Smooth muscle cell (in vitro differentiated cells): Measurements from ENCODE around the gene ARID3A. TPM values are rescaled to one million over a fixed set of nuclear protein-coding genes. Genes with fewer than 3 reads are reported as not detected.

ENCODE experiments used
- DNase-seq: peaks from one replicate; lab custom pipeline; 2025; ENCODE audit not compliant: unreplicated experiment; lab: John Stamatoyannopoulos, UW
- H2AFZ ChIP-seq: fragments of 200-600 bp; sonication (generic); 2 replicates; pipeline ENCODE4 v1.6.0; 2016; ENCODE audit warnings: antibody characterized with exemption, low read depth, mild to moderate bottlenecking
- H3F3A ChIP-seq: fragments of 200-600 bp; sonication (generic); 2 replicates; pipeline ENCODE4 v1.6.0; 2017; ENCODE audit warnings: antibody characterized with exemption, low read depth
- H3K27ac ChIP-seq: fragments of 200-600 bp; sonication (generic); 2 replicates; pipeline ENCODE4 v1.5.1; 2016; ENCODE audit warnings: low read depth, mild to moderate bottlenecking
- H3K27me3 ChIP-seq: fragments of 200-600 bp; sonication (generic); 2 replicates; pipeline ENCODE4 v1.6.1; 2016; ENCODE audit warnings: low read depth, mild to moderate bottlenecking
- H3K36me3 ChIP-seq: fragments of 200-600 bp; sonication (generic); 2 replicates; pipeline ENCODE4 v1.5.1; 2016; ENCODE audit warnings: low read depth
- H3K4me1 ChIP-seq: fragments of 200-600 bp; sonication (generic); 2 replicates; pipeline ENCODE4 v1.5.1; 2016; ENCODE audit warnings: low read depth
- H3K4me2 ChIP-seq: fragments of 200-600 bp; sonication (generic); 2 replicates; pipeline ENCODE4 v1.6.0; 2016; ENCODE audit warnings: mild to moderate bottlenecking
- H3K4me3 ChIP-seq: fragments of 200-600 bp; sonication (generic); 2 replicates; pipeline ENCODE4 v1.5.1; 2016; ENCODE audit warnings: mild to moderate bottlenecking
- H3K79me2 ChIP-seq: fragments of 200-600 bp; sonication (generic); 2 replicates; pipeline ENCODE4 v1.6.0; 2016; ENCODE audit warnings: low read depth, mild to moderate bottlenecking
- H3K9ac ChIP-seq: fragments of 200-600 bp; sonication (generic); 2 replicates; pipeline ENCODE4 v1.6.0; 2016; ENCODE audit warnings: low read depth
- H3K9me3 ChIP-seq: fragments of 200-600 bp; sonication (generic); replicated peaks from 2 replicates; pipeline ENCODE4 v1.5.1; 2016; ENCODE audit warnings: low read depth
- H4K20me1 ChIP-seq: fragments of 200-600 bp; sonication (generic); 2 replicates; pipeline ENCODE4 v1.6.0; 2016; ENCODE audit warnings: low read depth
- WGBS: methylation state at CpG from one replicate; pipeline ENCODE4 v1.1.7; 2016; ENCODE audit warnings: low lambda C conversion rate; 5-methylcytosine and 5-hydroxymethylcytosine counted together
- polyA plus RNA-seq: library from polyadenylated mRNA; unstranded; fragments of >200 nt; fragmentation: Nextera tagmentation; extraction: Ambion mirVana; gene quantifications from 2 replicates; pipeline ENCODE4 v1.2.1, GENCODE V29; 2016
- total RNA-seq: library from RNA; depleted of rRNA; stranded (reverse); fragments of >200 nt; gene quantifications from 2 replicates; pipeline ENCODE4 v1.2.3, GENCODE V29; 2014
- TF ChIP-seq, protein P1 (sequence below): fragments of 200-600 bp; sonication (generic); IDR thresholded peaks from 2 replicates; pipeline ENCODE4 v1.5.1; 2017; ENCODE audit warnings: borderline replicate concordance, mild to moderate bottlenecking, antibody characterized with exemption; ENCODE audit not compliant: insufficient read depth, poor library complexity, severe bottlenecking

Gene ARID3A
- total and polyA plus RNA-seq, 2 experiments from 2014 or later: 45.7 to 50.3 TPM

DNA sequence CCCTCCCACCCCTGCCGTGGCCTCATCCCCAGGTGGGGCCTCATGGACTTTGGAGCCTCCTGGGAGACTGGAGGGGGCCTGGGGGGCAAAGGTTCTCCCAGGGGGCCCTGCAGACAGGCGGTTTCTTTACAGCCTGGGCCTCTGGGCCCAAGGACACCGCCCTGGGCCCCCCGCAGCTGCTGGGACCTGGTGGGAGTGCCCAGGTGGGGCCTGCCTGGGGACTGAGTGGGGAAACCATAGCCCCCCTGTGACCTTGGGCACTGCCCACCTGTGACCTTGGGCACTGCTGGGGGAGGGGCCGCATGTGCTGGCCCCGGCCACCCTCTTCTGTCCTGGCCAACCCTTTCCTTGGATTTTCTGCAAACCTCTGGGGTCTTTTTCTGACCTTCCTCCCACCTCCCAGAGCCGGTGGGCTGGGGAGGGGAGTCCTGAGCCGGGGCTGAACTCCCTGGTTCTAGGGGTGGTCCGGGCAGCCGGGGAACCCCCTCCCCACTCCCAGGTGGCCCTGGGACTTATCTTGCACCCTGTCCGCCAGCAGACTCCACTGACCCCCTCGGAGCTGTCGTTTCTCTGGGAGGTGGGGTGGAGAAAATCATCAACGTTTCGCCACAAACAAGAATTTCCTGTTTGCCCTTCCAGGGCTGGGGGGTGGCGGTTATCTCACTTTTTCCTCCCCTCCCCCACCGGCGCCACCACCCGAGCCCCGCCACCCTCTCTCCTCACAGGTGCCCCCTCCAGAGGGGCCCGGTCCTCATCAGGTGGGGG, 27.0 kb downstream of the ARID3A start:
- Histone ChIP-seq H3K4me2 (peak overlapping the region; percentile 85), H4K20me1 (peaks cover 47% of the 10 kb centered on the region), H2AFZ (no peak overlapping the region), H3K9me3 (no peaks in the 10 kb centered on the region), H3K4me1 (peaks cover 51% of the 10 kb centered on the region), H3K27me3 (no peaks in the 10 kb centered on the region), H3K79me2 (peaks cover 74% of the 10 kb centered on the region), H3K36me3 (no peaks in the 10 kb centered on the region), H3F3A (peaks cover 46% of the 10 kb centered on the region), H3K9ac (peak overlapping the region; percentile 67), H3K4me3 (peak overlapping the region; percentile 42), H3K27ac (peak overlapping the region; percentile 95)
- WGBS: 6% methylated on average over 16 of the region's 21 CpGs
- DNase-seq: no peak
- TF ChIP-seq, protein P1, sequence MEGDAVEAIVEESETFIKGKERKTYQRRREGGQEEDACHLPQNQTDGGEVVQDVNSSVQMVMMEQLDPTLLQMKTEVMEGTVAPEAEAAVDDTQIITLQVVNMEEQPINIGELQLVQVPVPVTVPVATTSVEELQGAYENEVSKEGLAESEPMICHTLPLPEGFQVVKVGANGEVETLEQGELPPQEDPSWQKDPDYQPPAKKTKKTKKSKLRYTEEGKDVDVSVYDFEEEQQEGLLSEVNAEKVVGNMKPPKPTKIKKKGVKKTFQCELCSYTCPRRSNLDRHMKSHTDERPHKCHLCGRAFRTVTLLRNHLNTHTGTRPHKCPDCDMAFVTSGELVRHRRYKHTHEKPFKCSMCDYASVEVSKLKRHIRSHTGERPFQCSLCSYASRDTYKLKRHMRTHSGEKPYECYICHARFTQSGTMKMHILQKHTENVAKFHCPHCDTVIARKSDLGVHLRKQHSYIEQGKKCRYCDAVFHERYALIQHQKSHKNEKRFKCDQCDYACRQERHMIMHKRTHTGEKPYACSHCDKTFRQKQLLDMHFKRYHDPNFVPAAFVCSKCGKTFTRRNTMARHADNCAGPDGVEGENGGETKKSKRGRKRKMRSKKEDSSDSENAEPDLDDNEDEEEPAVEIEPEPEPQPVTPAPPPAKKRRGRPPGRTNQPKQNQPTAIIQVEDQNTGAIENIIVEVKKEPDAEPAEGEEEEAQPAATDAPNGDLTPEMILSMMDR: no peak

DNA sequence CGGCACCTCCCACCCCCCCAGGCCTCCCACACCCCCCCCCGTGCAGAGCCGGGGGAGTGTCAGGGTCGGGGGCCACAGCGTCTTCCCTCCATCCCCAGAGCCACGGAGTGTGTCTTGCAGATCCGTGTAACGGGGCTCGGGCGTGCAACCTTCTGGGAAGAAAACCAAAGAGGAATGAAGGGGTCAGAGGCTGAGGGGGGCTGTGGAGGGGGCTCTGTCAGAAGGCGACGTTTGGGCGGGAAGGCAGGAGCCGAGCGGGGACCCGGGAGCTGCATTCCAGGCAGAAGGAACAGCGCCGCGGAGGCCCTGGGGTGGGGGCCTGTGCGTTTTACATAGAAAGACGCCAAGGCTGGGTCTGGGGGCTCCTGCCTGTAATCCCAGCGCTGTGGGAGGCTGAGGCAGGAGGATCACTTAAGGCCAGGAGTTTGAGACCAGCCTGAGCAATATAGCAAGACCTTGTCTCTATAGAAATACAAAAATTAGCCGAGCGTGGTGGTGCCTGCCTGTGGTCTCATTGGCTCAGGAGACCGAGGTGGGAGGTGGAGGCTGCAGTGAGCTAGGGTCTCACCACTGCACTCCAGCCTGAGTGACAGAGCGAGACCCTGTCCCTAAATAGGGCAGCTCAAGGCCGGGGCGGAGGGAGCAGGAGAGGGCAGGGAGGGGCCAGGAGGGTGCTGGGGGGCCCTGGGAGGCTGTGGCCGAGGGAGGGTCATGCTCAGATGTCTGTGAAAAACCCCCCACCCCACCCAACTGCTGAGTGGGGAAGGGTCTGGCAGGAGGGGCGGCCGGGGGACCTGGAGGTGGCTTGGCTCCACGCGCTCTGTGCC, 27.8 kb downstream of the ARID3A start:
- H3K36me3 ChIP-seq: no peaks in the 10 kb centered on the region
- no peaks in the 10 kb centered on the region for H3K9me3 ChIP-seq
- peaks cover 39% of the 10 kb centered on the region for H4K20me1 ChIP-seq
- TF ChIP-seq, protein P1: no peak
- H3K4me3 ChIP-seq: peak overlapping the region; percentile 42
- peak overlapping the region; percentile 85 for H3K4me2 ChIP-seq
- 17% methylated on average over 24 of the region's 33 CpGs for WGBS
- no peak for DNase-seq
- H3K79me2 ChIP-seq: peaks cover 74% of the 10 kb centered on the region
- no peaks in the 10 kb centered on the region for H3K27me3 ChIP-seq
- H3K9ac ChIP-seq: peak overlapping the region; percentile 67
- H3K27ac ChIP-seq: peak overlapping the region; percentile 95
- H2AFZ ChIP-seq: no peak overlapping the region
- H3K4me1 ChIP-seq: peaks cover 51% of the 10 kb centered on the region
- peaks cover 46% of the 10 kb centered on the region for H3F3A ChIP-seq

DNA sequence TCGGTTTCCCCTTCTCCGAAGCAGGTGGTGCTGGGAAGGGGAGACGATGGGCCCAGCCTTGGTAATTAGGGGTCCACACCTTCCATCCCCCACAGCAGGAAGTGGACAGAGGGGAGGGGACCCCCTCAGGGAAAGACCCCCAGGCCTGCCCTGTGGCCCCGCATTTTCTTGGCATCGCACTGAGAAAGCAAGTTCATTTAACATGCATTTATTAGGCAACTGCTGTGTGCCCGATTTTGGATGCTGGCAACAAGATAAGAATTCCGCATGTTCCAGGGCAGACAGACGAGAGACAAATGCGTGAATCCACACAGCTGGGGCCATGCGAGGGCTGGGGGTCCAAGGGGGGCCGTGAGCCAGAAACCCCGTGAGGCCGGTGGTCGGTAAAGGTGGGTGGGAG, 28.4 kb downstream of the ARID3A start:
- H2AFZ ChIP-seq: no peak overlapping the region
- H3F3A ChIP-seq: peaks cover 46% of the 10 kb centered on the region
- H3K27ac ChIP-seq: peak overlapping the region; percentile 95
- peaks cover 51% of the 10 kb centered on the region for H3K4me1 ChIP-seq
- H4K20me1 ChIP-seq: peaks cover 39% of the 10 kb centered on the region
- no peaks in the 10 kb centered on the region for H3K36me3 ChIP-seq
- H3K4me3 ChIP-seq: no peak overlapping the region
- peak overlapping the region; percentile 85 for H3K4me2 ChIP-seq
- H3K9ac ChIP-seq: no peak overlapping the region
- no peaks in the 10 kb centered on the region for H3K9me3 ChIP-seq
- TF ChIP-seq, protein P1: no peak
- no peak for DNase-seq
- H3K27me3 ChIP-seq: no peaks in the 10 kb centered on the region
- WGBS: 37% methylated on average over 11 of the region's 14 CpGs
- peaks cover 72% of the 10 kb centered on the region for H3K79me2 ChIP-seq
